ENCODE measurements around the gene G0S2.

DNA sequence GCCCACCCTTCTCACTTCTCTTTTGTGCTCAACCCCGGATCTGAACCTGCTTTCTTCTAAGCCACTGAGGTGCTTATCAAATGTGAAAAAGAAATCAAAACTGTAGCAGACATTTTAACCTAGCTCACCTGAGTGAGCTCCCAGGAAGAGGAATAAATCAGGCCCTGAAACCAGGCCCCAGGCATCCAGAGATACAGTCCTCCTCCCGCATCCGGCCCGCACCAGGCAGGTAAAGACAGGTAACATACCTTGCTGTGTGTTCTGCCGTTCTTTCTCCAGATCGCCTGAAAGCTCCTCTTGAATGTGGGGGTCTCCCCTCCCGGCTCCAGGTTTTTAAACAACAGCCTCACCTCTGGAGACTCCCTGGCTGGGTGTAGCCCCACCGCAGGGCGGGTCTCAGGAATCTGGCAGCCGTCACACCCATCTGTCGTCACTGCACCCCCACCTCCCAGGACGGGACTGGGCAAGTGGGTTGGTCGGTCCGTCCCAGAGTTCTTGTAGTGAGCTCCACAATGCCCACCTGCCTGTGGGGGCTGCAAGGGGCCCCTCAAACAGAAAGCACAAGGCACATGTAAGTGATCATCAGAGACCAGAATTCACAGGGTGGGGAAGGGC is 23.0 kb upstream of the G0S2 start, which contains the start of gene LAMB3:
- TF ChIP-seq CTCF (IDR thresholded peaks at IDR 0.05), result no peak
- TF ChIP-seq POLR2A (IDR thresholded peaks at IDR 0.05), result no peak
